ENCODE measurements around the gene SYT1.

Gene SYT1

DNA sequence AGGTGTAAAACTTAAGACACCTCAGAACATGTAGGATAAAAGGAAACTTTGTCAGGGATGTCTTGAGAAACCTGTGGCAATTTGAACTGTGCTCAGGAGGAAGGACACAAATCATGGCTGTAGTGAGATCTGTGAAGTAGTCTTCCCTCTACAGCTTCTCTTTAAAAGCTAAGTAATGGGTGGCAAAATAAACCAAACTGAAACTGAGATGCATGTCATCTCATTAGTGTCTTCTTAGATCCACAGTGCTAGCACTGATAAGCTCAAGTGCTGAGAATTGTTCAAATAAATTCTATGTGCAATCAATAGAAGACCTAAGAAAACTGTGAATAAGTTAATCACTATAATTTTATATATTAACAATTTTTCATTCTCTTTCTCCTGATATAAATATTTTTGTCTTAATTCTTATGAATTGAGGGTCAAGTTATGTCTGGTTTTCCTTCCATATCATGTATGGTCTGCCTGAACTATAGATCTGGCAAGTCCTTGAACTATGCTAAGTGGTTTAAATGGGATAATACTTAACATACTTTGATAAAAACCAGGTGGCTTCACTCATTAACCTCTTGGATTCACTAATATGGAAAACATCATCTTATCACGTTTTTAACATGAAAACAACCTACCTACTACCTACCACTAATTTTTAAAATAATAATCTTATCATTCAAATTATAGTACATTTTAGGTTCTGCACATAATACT is 27.2 kb downstream of the SYT1 start:
- DNase-seq (ENCODE audit: low read depth in 2 of 2): no peak

DNA sequence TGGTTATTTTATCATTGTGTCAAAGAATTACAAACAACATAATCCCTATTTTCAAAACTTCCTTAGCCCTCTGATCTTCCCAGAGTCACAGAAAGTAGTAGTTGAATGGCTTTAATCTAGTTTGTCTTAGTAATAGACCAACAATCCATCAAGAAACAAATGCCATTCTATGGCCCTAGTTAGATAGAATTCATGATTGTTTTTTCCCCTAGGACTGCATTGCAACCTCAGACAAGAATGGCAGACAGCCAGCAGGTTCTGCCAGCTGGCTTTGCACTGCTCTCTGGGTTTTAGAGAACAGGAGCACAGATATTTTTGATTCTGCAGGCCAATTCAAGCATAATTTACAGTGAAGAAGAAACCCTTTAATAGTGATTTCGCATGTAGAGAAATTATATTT is 33.8 kb downstream of the SYT1 start:
- no peak for DNase-seq (ENCODE audit: low read depth in 2 of 2)

DNA sequence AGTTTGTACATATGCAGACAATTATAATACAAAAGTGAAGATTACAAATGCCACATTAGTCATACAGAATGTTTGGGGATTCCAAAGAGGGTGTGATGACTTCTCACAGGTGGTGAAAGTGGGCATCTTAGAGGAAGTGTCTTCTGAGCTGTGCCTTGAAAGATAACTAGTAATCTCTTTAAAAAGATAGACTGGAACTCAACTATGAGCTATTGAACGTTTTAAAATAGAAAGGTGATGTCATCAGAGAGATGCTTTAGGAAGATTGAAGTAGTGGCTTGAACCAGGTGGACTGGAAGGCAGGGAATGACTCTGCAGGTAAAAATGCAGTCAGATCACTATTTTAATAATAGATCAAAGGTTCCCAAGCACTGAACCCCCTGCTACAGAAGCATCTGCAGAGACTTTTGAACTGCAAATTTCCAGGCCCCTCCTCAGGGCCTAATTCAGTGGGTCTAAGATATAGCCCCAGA is 50.3 kb downstream of the SYT1 start:
- no peak for DNase-seq (ENCODE audit: low read depth in 2 of 2)

DNA sequence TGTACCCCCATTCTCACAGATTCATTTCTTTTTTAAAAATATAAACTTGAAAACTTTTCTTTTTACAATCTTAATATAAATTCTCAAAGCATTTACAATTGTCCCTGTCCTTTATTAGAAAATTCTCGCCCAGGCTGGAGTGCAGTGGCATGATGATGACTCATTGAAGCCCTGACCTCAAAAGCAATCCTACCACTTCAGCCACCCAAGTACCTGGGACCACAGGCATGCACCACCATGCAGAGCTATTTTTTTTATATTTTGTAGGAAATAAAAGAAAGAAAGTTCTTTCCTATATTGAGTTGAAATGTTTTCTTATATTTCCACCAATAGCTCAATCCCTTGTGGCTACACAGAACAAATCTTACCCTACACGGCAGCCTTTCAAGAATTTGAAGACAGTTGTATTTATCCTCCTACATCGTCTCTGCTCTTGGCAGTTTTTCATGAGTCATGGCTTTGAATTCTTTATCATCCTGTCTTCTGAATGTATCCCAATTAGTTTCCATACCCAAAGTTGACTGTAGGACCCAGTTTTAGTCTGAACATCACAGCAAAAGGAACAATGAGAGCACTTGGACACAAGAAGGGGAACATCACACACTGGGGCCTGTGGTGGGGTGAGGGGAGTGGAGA is 52.4 kb downstream of the SYT1 start:
- no peak for DNase-seq (ENCODE audit: low read depth in 2 of 2)

DNA sequence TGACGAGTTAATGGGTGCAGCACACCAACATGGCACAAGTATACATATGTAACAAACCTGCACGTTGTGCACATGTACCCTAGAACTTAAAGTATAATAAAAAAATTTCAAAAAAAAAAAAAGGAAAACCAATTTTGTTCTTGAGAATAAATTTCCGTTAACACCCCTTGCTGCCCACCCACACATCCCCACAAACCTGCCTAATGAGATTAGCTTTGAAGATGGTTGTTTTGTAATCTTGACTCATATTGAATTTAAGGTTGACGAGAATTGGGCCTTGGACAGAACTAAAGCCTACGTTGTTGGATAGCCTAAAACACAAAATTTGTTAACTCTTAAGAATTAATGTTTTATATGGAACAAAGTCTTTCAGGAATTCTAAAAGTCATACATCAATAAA is 52.9 kb downstream of the SYT1 start:
- no peak for DNase-seq (ENCODE audit: low read depth in 2 of 2)

DNA sequence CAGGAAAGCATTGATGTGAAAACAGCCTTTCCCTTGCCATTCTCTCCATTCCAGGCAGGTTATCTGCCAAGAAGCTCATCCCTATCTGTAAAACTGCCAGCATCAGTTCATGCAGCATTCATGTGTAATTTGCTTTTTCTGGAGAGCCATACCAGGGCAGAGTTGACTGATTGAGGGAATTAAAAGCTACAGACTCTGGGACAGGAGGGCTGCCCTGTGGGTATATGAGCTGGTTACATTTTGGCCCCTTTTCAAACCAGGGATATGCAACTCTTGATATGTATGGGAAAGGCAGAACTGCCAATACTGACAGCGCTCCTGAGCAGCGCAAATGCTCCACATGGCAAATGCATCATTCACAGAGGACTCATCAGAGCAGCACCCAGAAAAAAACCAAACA is 53.7 kb downstream of the SYT1 start:
- DNase-seq (ENCODE audit: low read depth in 2 of 2): no peak

DNA sequence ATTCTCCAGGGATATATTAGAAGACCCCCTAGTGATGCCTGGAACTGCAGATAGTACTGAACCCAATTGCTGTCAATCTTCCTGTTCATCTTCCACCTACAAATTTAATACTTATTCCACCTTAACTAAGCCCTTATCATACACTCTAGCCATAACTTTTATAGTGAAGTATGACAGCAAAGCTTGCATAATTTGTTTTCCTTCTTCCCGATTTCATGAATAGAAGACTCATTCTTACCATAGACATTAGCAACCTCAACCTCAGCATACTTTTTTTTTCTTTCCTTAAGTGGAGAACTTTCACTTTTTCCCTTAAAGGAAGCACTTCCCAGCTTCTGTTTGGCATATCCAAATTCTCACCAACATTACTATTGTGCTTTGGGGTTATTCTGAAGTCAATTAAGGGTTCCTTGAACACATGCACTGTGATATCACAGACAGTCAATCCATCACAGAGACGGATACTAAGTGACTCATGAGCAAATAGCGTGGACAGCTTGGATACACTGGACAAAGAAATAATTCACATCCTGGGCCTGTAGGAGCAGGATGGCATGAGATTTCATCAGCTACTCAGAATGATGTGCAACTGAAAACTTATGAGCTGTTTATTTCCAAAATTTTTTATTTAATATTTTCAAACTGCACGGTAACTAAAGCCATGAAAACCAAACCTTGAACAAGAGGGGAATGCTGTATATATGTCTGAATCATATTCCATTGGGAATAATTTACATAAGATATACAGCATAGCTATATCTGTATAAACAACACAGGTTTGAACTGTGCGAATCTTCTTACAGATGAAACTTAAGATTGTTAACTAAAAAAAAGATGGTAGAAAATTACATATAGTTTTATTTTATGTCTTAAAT is 63.9 kb downstream of the SYT1 start:
- DNase-seq (ENCODE audit: low read depth in 2 of 2): no peak

DNA sequence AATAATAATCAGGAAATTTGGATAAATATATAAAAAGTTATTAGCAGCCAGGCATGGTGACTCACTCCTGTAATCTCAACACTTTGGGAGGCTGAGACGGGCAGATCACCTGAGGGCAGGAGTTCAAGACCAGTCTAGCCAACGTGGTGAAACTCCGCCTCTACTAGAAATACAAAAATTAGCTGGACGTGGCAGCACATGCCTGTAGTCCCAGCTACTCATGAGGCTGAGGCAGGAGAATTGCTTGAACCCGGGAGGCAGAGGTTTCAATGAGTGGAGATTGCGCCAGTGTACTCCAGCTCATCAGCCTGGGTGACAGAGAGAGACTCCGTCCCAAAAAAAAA is 64.5 kb downstream of the SYT1 start:
- DNase-seq (ENCODE audit: low read depth in 2 of 2): no peak

DNA sequence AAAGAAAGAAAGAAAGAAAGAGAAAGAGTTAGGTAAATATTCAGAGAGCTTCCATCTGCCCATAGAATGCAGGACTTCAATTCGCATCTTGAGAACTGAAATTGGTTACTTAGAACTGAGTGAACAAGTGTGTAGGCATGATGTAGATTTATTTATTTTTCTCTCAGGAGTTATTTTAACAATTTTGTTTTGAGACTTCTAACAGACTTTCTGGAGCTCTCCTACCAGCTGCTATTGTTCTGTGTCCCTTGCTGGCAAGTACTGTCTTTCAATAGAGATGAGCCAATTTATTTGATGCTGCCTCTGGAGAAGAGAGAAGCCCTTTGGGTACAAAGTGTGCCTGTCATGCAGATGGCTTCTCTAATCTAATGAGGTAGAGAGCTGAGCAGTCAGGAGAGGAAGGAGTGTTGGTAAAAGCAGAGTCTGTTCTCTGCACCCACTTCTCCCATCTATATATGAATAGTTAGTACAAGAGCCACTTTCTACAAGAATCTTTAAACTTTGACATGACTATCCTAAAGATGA is 67.0 kb downstream of the SYT1 start:
- no peak for DNase-seq (ENCODE audit: low read depth in 2 of 2)

DNA sequence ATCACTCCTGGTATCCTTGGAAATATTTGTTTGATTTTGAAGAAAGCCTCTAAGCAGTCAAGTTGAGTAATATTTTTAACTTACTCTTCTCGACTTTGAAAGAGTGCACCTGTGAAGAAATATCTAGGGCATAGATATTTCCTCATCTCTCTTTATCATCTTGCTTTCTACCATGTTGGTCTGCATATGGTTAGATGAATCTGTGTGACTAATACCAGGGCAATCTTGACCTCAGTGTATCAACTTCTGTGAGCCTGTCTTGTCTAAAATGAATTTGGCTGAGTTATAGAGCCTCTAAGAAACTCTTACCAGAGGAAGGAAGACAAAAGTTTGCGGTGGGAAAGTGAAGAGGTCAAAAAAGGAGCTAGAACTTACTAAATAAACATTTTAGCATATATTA is 68.4 kb downstream of the SYT1 start:
- DNase-seq (ENCODE audit: low read depth in 2 of 2): no peak

DNA sequence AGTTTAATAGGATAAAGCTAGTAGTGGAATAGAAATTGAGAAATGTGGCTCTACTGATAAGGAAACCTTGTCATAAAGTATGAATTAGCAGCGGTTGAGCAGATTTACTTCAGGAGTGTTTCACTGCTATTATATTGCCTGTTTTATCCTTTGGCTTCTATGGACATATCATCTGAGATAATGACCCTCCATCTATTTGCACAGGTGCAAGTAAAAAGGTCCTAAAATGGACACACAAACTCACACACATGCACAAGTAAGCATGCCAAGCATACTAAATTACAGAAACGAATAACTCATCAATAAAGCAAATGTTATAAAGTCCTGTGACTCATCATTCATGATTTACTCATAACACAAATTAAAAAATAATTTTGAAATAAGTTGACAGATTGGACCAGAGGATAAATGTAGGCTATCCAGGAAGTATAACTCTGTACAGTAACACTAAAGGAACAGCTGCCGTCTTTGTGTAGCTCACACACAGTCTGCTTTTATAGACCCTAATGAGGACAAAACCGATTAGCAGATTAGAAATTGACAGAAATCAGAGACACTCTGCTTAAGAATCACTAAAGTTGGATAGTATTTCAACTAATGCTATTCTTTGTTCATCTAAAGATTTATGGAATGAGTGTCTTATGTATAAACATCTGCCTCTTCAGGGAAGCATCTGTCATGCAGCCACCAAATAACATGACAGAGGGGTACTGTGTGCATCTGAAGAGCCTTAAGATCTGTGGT is 73.9 kb downstream of the SYT1 start:
- no peak for DNase-seq (ENCODE audit: low read depth in 2 of 2)

DNA sequence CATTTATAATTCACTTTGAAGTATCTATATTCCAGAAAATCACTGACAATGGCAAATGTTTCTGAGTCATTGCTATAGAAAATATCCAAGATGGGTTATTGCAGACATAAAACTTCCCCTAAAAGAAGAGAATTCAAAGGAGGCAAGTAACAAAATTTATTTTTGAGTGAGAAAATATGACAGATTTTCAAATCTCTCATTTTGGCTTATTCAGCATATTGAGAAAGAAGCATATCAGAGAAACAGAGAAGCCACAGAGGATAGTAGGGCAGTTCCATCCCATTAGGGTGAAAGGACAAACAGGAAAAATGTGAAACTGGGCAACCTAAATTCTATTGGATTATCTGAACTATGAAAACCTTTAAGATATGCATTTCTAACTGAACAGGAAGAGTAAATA is 85.0 kb downstream of the SYT1 start:
- no peak for DNase-seq (ENCODE audit: low read depth in 2 of 2)

DNA sequence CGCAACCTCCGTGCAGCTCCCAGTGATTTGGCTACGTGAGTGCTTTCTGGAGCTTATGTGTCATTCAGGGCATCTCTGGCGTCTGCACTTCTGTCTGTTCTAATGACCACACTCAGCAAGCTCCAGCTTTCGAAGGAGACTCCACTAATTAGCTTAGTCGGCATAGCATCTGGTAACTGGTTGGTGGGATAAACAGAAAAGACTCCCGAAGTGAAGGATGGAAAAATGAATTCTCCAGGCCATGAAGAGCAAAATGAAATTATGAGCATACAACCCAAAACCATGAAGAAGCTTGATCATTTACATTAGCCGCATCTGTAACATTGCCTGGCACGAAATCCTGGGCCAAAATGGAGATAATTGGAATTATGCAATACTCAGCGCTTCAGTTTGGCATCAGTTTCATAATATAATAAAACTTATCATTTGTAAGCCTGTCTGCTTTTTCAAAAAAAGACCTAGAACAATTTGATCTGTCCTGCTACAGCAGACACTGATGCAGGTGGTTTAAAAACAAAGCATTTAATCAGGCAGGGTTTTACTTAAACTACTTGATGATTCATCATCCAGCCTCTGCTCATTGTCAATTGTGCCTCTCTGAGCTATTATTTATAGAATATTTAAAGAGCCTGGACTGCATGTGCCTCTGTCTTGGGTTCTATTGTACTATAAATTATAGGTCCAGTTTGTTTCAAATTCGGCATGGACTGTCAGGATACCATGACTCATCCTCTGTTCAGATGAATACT is 87.4 kb downstream of the SYT1 start:
- no peak for DNase-seq (ENCODE audit: low read depth in 2 of 2)

DNA sequence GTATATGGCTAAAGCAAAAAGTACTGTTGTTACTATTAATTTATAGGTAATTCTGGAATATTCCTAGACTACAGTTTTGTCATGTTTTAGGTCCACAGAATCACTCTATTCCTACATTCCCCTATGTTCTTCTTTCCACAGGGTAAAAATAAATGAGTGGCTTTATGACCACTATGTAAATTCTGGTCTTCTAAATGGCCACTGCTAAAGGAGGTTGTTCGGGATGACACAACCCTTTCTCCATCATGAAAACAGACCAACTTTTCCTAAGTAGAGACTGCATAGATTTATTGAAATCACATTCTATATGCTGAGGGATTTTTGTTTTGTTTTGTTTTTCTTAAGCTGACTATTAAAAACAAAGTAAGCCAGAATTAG is 88.0 kb downstream of the SYT1 start:
- no peak for DNase-seq (ENCODE audit: low read depth in 2 of 2)

DNA sequence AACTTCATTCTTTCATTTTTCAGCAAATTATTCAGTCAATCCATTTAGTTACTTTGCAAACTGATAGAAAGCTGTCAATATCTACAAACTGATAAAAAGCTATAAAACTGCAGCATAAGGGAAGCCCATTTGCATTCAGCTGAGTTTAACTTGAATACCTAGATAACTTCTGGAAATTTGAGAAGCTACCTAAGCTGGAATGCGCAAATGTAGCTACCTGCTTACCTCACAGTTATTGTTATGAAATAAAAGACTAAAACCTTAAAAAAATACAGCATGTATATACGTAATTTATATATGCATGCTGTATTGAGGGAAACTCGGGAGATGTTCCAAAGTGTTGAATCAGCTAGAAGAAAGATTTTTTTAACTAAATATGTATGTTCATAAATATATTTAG is 94.4 kb downstream of the SYT1 start:
- DNase-seq (ENCODE audit: low read depth in 2 of 2): no peak

DNA sequence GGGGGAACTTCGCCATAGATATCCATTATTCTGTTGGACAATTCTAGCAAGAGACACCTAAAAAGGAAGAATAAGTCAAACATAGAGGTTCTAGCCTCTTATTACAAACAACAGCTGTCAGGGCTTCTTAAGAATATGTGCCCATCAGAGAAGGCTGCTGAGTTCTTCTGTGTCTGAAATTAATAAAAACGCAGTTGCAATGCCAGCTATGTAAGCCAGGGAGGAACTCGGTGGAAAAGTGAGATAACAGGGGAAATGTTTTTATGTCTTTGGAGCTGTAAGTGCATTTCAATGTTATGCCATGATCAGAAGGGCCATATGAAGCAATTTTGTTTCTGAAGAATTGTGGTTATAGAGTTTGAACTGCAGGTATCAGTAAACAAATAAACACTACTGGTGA is 95.0 kb downstream of the SYT1 start:
- no peak for DNase-seq (ENCODE audit: low read depth in 2 of 2)

DNA sequence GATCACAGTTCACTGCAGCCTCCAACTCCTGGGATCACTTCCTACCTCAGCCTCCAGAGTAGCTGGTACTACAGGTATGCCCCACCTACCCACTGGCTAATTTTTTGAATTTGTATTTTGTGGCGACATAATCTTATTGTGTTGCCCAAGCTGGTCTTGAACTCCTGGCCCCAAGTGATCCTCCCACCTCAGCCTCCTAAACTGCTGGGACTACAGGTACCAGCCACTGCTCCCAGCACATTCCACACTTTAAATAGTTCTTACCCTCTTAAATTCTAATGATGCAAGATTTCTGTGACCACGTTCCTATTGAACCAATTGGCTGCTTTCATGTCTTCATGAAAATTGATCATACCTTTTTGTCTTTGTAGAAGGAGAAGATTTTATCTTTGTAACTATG is 96.6 kb downstream of the SYT1 start:
- no peak for DNase-seq (ENCODE audit: low read depth in 2 of 2)

DNA sequence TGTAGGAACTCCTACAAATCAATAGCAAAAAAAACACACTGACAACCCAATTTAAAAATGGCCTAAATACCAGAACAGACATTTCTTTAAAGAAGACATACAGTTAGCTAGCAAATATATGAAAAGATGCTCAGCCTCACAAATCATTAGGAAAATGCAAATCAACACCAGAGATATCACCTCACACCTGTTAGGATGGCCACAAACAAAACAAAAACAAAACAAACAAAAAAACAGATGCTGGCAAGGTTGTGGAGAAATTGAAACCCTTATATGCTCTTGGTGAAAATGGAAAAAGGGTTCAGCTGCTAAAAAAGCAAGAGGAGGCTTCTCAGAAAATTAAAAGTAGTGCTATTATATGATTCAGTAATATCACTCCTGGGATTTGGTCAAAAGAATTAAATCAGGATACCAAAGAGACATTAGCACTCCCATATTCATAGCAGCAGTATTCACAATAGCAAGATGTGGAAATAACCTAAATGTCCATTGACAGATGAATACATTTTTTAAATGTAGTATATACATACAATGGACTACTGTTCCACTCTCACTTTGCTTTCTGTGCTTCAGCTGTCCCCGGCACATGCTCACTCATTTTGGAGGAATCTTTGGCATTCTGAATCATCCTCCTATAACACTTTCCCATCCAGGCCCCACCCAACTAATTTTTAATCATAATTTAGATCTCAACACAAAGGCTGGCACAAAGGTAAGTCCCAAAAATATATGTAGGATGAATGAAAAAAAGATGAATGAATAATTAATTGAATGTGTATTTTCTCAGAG is 99.1 kb downstream of the SYT1 start:
- DNase-seq (ENCODE audit: low read depth in 2 of 2): no peak

DNA sequence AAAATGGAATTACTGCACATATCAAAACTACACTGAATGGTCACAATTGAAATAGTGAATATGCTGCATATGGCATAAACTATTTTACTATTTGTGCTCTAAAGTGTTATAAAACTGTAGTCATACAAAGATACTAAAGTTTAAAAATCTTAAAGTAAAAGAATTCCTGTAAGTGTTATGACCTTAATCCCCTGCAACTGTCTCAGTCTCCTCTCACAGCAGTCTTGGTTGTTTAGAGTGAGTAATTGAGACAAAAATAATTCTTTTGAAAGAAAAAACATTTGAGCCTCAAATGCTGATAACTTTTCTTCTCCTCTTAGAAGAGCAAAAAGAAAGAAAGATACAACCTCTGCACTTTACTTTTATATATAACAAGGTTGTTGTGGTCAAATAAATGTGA is 99.9 kb downstream of the SYT1 start:
- DNase-seq (ENCODE audit: low read depth in 2 of 2): no peak

DNA sequence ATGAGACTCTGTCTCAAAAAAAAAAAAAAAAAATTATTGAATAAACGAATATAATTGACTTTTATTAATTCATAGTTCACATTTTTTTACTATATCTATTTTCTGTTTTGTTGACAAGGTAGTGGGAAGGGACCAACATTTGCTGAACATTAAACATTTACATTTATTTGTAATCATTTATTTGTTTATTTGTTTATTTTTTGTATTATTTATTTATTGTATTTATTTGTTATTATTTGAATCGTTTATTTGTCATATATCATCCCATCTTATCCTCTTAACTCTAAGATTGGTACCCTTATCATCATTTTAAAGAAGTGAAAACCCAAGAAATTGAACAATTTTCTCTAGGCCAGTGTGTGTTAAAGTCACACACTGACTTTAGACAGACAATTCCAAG is 101.5 kb downstream of the SYT1 start:
- DNase-seq (ENCODE audit: low read depth in 2 of 2): no peak

DNA sequence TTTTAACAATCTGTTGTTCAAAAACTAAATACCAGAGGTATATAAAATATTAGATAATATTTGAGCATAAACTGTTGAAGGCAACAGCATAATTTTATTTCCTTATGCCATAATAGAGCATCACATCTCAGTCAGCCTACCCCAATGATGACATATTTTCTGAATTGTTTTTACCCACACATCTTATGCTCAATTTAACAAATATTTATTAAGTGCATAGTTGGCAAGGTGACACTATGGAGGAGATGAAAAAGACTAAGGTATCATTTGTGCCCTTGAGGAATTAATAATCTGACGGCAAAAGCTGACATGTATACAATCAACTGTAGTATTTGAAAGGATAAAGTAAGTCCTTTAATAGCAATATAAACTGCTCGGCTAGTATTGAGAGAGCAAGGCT is 102.4 kb downstream of the SYT1 start:
- no peak for DNase-seq (ENCODE audit: low read depth in 2 of 2)
